DOHH2 (cell line): ENCODE results near the gene GRHPR.

Experiments used
- H3F3A ChIP-seq: fragments of 200-600 bp; sonication (generic), shearing (Covaris generic); 2 replicates; pipeline ENCODE4 v1.6.0; 2016; ENCODE audit warnings: antibody characterized with exemption, mild to moderate bottlenecking; ENCODE audit not compliant: control insufficient read depth, insufficient read depth
- H3K27ac ChIP-seq: fragments of 200-600 bp; sonication (generic); 2 replicates; pipeline ENCODE4 v1.5.1; 2014; ENCODE audit warnings: low read depth, mild to moderate bottlenecking, low read length, moderate library complexity
- H3K27me3 ChIP-seq: fragments of 200-600 bp; sonication (generic); 2 replicates; pipeline ENCODE4 v1.6.1; 2014; ENCODE audit warnings: mild to moderate bottlenecking, low read length, mixed read lengths; ENCODE audit not compliant: control insufficient read depth
- H3K36me3 ChIP-seq: fragments of 200-600 bp; sonication (generic); 2 replicates; pipeline ENCODE4 v1.6.1; 2014; ENCODE audit warnings: mild to moderate bottlenecking, low read length, moderate library complexity, mixed read lengths; ENCODE audit not compliant: control insufficient read depth
- H3K4me1 ChIP-seq: fragments of 200-600 bp; sonication (generic); 2 replicates; pipeline ENCODE4 v1.6.1; 2014; ENCODE audit warnings: mild to moderate bottlenecking, low read length, mixed read lengths; ENCODE audit not compliant: control insufficient read depth
- H3K4me2 ChIP-seq: fragments of 200-600 bp; sonication (generic); 2 replicates; pipeline ENCODE4 v1.6.0; 2014; ENCODE audit warnings: mild to moderate bottlenecking, low read length, moderate library complexity
- H3K4me3 ChIP-seq: fragments of 200-600 bp; sonication (generic); 2 replicates; pipeline ENCODE4 v1.5.1; 2014; ENCODE audit warnings: mild to moderate bottlenecking, low read length, mixed read lengths
- H3K79me2 ChIP-seq: fragments of 200-600 bp; sonication (generic); 2 replicates; pipeline ENCODE4 v1.6.1; 2014; ENCODE audit warnings: mild to moderate bottlenecking, low read length, mixed read lengths; ENCODE audit not compliant: control insufficient read depth
- H3K9me2 ChIP-seq: fragments of 200-600 bp; sonication (generic); replicated peaks from 2 replicates; pipeline ENCODE4 v1.6.1; 2014; ENCODE audit warnings: mild to moderate bottlenecking, low read length, mixed read lengths; ENCODE audit not compliant: control insufficient read depth
- H3K9me3 ChIP-seq: fragments of 200-600 bp; sonication (generic); 2 replicates; pipeline ENCODE4 v1.6.1; 2014; ENCODE audit warnings: antibody characterized with exemption, low read length, mixed read lengths; ENCODE audit not compliant: control insufficient read depth, insufficient read depth
- H4K20me1 ChIP-seq: fragments of 200-600 bp; sonication (generic); 2 replicates; pipeline ENCODE4 v1.6.0; 2014; ENCODE audit warnings: low read depth, mild to moderate bottlenecking, antibody characterized with exemption, low read length, moderate library complexity; ENCODE audit not compliant: control insufficient read depth, insufficient read depth
- CTCF ChIP-seq: fragments of 200-600 bp; sonication (generic); IDR thresholded peaks from one replicate; pipeline ENCODE4 v1.5.1; 2014; ENCODE audit warnings: antibody characterized with exemption, mild to moderate bottlenecking, low read depth, low read length; ENCODE audit not compliant: poor library complexity, severe bottlenecking
- EZH2phosphoT487 ChIP-seq: fragments of 200-600 bp; sonication (generic); IDR thresholded peaks from 2 replicates; pipeline ENCODE4 v1.6.1; 2017; ENCODE audit warnings: borderline replicate concordance, mild to moderate bottlenecking, antibody characterized with exemption, low read length, moderate library complexity, mixed read lengths

GRHPR gene

GRCh38 chr9:37437010-37437409 lies 14.5 kb downstream of the GRHPR start:
- H3F3A ChIP-seq: peaks cover 19% of the 10 kb centered on the region
- H3K36me3 ChIP-seq: peaks cover 99% of the 10 kb centered on the region

GRCh38 chr9:37437621-37438020 lies 15.1 kb downstream of the GRHPR start:
- no peak overlapping the region for H3K27ac ChIP-seq
- H3K4me2 ChIP-seq: no peak overlapping the region
- H3K4me3 ChIP-seq: no peak overlapping the region
- H3K4me1 ChIP-seq: peaks cover 3% of the 10 kb centered on the region; the same call in 1 of the 2 replicates
- TF ChIP-seq EZH2phosphoT487 (no peak), CTCF (no peak)
- H3K36me3 ChIP-seq: peaks cover 99% of the 10 kb centered on the region
- peaks cover 19% of the 10 kb centered on the region for H3F3A ChIP-seq
- no peaks in the 10 kb centered on the region for H3K9me2 ChIP-seq
- H3K9me3 ChIP-seq: no peaks in the 10 kb centered on the region
- H3K79me2 ChIP-seq: peaks cover 41% of the 10 kb centered on the region
- H3K27me3 ChIP-seq: no peaks in the 10 kb centered on the region
- 0 out of 2 replicates have a peak, but pooled peaks cover 3% of the 10 kb centered on the region for H4K20me1 ChIP-seq

More at GRCh38 chr9:37437010-37437409, 14.5 kb downstream of the GRHPR start:
- Histone ChIP-seq H3K4me1 (peaks cover 5% of the 10 kb centered on the region; the same call in 1 of the 2 replicates), H4K20me1 (0 out of 2 replicates have a peak, but pooled peaks cover 3% of the 10 kb centered on the region), H3K4me3 (no peak overlapping the region), H3K9me2 (no peaks in the 10 kb centered on the region), H3K27ac (no peak overlapping the region), H3K27me3 (no peaks in the 10 kb centered on the region), H3K4me2 (no peak overlapping the region), H3K9me3 (no peaks in the 10 kb centered on the region), H3K79me2 (peaks cover 38% of the 10 kb centered on the region)
- no peak for TF ChIP-seq CTCF
- TF ChIP-seq EZH2phosphoT487: no peak

GRCh38 chr9:37438359-37438758 lies 15.9 kb downstream of the GRHPR start:
- Histone ChIP-seq H3K27ac (no peak overlapping the region), H3F3A (peaks cover 19% of the 10 kb centered on the region), H4K20me1 (no peaks in the 10 kb centered on the region), H3K4me1 (no peaks in the 10 kb centered on the region), H3K27me3 (no peaks in the 10 kb centered on the region), H3K4me2 (no peak overlapping the region), H3K9me3 (no peaks in the 10 kb centered on the region), H3K4me3 (no peak overlapping the region), H3K36me3 (peaks cover 94% of the 10 kb centered on the region), H3K79me2 (peaks cover 41% of the 10 kb centered on the region), H3K9me2 (no peaks in the 10 kb centered on the region)
- no peak for TF ChIP-seq CTCF
- TF ChIP-seq EZH2phosphoT487: no peak
